Small intestine (tissue), 7 donors: ENCODE results near the gene MED13. TPM values are rescaled to one million over a fixed set of nuclear protein-coding genes. Genes with fewer than 3 reads are reported as not detected.

Experiments used
- DNase-seq, 2 donors: peaks; one replicate each; pipeline versions ENCODE4 v3.0.0 to v3.0.0-alpha.2; 2013
- FAIRE-seq: peaks from 2 replicates; lab custom pipeline; 2012; peaks lifted over from hg19 to GRCh38; lab: Jason Lieb, UNC
- H3K27ac ChIP-seq, 3 donors: one replicate each; pipeline ENCODE4 v1.5.1; 2013; ENCODE audit warnings: low read length in 2 of 3, mild to moderate bottlenecking in 2 of 3, control low read depth in 1 of 3, inconsistent platforms in 1 of 3, low read depth in 1 of 3, moderate library complexity in 1 of 3
- H3K27me3 ChIP-seq, 3 donors: one replicate each; pipeline ENCODE4 v1.6.1; 2013; ENCODE audit warnings: low read length in 3 of 3, inconsistent platforms in 1 of 3; ENCODE audit not compliant: control insufficient read depth in 3 of 3, insufficient read depth in 3 of 3
- H3K36me3 ChIP-seq, 3 donors: one replicate each; pipeline ENCODE4 v1.6.1; 2013; ENCODE audit warnings: low read length in 3 of 3, inconsistent platforms in 1 of 3, low read depth in 1 of 3, mild to moderate bottlenecking in 1 of 3, moderate library complexity in 1 of 3; ENCODE audit not compliant: control insufficient read depth in 3 of 3, insufficient read depth in 2 of 3
- H3K4me1 ChIP-seq, 3 donors: one replicate each; pipeline ENCODE4 v1.6.1; 2013; ENCODE audit warnings: low read length in 2 of 3, inconsistent platforms in 1 of 3, low read depth in 1 of 3, mild to moderate bottlenecking in 1 of 3, moderate library complexity in 1 of 3; ENCODE audit not compliant: control insufficient read depth in 3 of 3, insufficient read depth in 2 of 3
- H3K4me3 ChIP-seq, 3 donors: one replicate each; pipeline ENCODE4 v1.5.1; 2013; ENCODE audit warnings: low read length in 3 of 3, control low read depth in 1 of 3, inconsistent platforms in 1 of 3, low read depth in 1 of 3, mild to moderate bottlenecking in 1 of 3, moderate library complexity in 1 of 3
- H3K9me3 ChIP-seq, 2 donors: one replicate each; pipeline ENCODE4 v1.6.1; 2013; ENCODE audit warnings: low read depth in 1 of 2, low read length in 1 of 2; ENCODE audit not compliant: control insufficient read depth in 2 of 2, insufficient read depth in 1 of 2
- WGBS, 3 donors: extraction: QIAGEN DNeasy Blood & Tissue Kit; methylation state at CpG; one replicate each; pipeline ENCODE4 v1.1.7; 2013; 5-methylcytosine and 5-hydroxymethylcytosine counted together
- polyA plus RNA-seq, 4 donors: library from polyadenylated mRNA; stranded (reverse) in 3 of 4; unstranded in 1 of 4; fragments of 200-250 nt in 3 of 4; fragments of 120-200 nt in 1 of 4; gene quantifications; one replicate each; pipeline versions ENCODE4 v1.2.1 to v1.2.3, GENCODE V29; 2013
- donor health status: healthy with polysubstance abuse.
- donor health status: control.
- donor health status: control.
- donor health status: Bipolar disorder and iron deficiency.
- donor health status: healthy.

MED13 gene
- polyA plus RNA-seq, 4 donors = 7.3 to 29.8 (median 9.5) TPM

- Histone ChIP-seq H3K27me3 (no peaks in the 10 kb centered on the region), H3K36me3 (peaks cover 7 to 29% (median 9%) of the 10 kb centered on the region in 3 donors), H3K4me3 (no peak overlapping the region), H3K27ac (no peak overlapping the region), H3K9me3 (no peaks in the 10 kb centered on the region), H3K4me1 (peaks cover 0 to 8% (median 4%) of the 10 kb centered on the region in 3 donors)
- no peak for FAIRE-seq
- DNase-seq = no peak
- 48 to 61% (median 61%) methylated on average over 3 of the region's 3 CpGs for WGBS, 3 donors
Observed at GRCh38 chr17:62059414-62059813, 5.7 kb downstream of the MED13 start.

DNA sequence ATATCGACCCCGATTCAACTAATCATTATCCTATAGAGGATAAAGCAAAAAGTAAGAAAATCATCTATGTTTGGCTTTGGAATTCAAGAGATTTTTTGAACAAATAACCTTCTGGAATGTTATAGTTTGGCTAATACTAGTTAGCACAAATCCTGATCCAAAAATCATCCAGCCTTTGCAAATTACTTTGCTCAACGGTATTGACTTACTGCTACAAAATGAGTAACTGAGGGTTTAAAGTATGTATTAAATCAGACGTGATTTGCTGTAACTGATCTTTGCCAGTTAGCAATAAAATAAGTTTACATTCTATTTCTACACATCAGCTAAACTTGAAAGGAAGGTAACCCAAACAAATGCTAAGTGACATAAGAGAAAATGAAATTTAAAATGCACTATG, 6.5 kb downstream of the MED13 start:
- no peak overlapping the region for H3K4me3 ChIP-seq
- no peaks in the 10 kb centered on the region for H3K27me3 ChIP-seq
- peaks cover 0 to 8% (median 4%) of the 10 kb centered on the region in 3 donors for H3K4me1 ChIP-seq
- WGBS, 3 donors = 61 to 68% (median 67%) methylated on average over 4 of the region's 4 CpGs
- H3K36me3 ChIP-seq = peaks cover 7 to 33% (median 11%) of the 10 kb centered on the region in 3 donors
- FAIRE-seq (no peak), DNase-seq (no peak)
- H3K27ac ChIP-seq = no peak overlapping the region
- no peaks in the 10 kb centered on the region for H3K9me3 ChIP-seq

DNA sequence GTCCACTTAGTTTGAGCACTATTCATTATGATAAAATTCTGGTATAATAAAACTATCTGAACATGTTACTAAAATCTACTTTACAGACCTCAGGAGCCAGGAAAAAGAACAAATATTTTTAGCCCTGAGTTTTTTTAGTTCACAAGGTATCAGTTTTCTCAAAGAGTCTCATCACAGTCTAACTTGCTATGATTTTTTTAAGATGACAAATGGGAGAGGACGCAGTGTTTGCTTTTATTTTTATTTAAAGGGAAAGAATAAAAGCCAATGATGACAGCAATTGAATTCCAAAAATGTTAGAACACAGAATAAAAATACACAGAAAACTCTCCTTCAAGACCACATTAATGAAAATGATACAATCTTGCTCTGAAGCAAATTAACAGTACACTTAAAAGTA, 7.4 kb downstream of the MED13 start:
- H3K4me3 ChIP-seq = no peak overlapping the region
- FAIRE-seq = no peak
- H3K36me3 ChIP-seq = peaks cover 7 to 33% (median 9%) of the 10 kb centered on the region in 3 donors
- H3K4me1 ChIP-seq = peaks cover 0 to 4% (median 3%) of the 10 kb centered on the region in 3 donors
- no peak for DNase-seq
- no peaks in the 10 kb centered on the region for H3K9me3 ChIP-seq
- no peaks in the 10 kb centered on the region for H3K27me3 ChIP-seq
- H3K27ac ChIP-seq = no peak overlapping the region
- WGBS, 3 donors = 37 to 52% (median 45%) methylated on average over 1 of the region's 1 CpG

- H3K27me3 ChIP-seq = no peaks in the 10 kb centered on the region
- FAIRE-seq (no peak), DNase-seq (no peak)
- WGBS, 3 donors = 27 to 49% (median 33%) methylated on average over 2 of the region's 2 CpGs
- peaks cover 0 to 3% (median 0%) of the 10 kb centered on the region in 3 donors for H3K4me1 ChIP-seq
- H3K9me3 ChIP-seq = no peaks in the 10 kb centered on the region
- H3K4me3 ChIP-seq = no peak overlapping the region
- no peak overlapping the region for H3K27ac ChIP-seq
- peaks cover 7 to 27% (median 13%) of the 10 kb centered on the region in 3 donors for H3K36me3 ChIP-seq
Observed at GRCh38 chr17:62052765-62053338, 12.2 kb downstream of the MED13 start.

GRCh38 chr17:62051053-62051452, 14.0 kb downstream of the MED13 start:
- no peaks in the 10 kb centered on the region for H3K4me1 ChIP-seq
- no peak overlapping the region for H3K27ac ChIP-seq
- H3K36me3 ChIP-seq = peaks cover 3 to 38% (median 17%) of the 10 kb centered on the region in 3 donors
- no peaks in the 10 kb centered on the region for H3K27me3 ChIP-seq
- H3K9me3 ChIP-seq = no peaks in the 10 kb centered on the region
- WGBS, 3 donors = 48 to 80% (median 53%) methylated on average over 2 of the region's 2 CpGs
- no peak for DNase-seq
- H3K4me3 ChIP-seq = no peak overlapping the region
- no peak for FAIRE-seq

DNA sequence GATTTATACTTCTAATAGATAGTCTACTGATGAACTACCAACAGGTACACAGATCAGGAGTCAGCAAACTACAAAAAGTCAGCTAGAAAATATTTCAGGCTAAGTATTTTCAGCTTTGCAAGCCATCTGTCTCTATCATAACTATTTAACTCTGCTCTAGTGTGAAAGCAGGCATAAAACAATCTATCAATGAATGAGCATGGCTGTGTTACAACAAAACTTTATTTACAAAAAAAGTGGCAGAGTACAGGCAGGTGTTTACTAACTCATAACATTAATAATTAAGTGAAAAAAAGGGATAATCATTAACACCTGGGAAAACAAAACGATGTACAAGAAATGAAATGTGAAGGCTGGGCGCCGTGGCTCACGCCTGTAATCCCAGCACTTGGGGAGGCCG, 15.8 kb downstream of the MED13 start:
- peaks cover 0 to 37% (median 17%) of the 10 kb centered on the region in 3 donors for H3K36me3 ChIP-seq
- no peaks in the 10 kb centered on the region for H3K4me1 ChIP-seq
- DNase-seq (no peak), FAIRE-seq (no peak)
- H3K4me3 ChIP-seq = no peak overlapping the region
- no peaks in the 10 kb centered on the region for H3K9me3 ChIP-seq
- WGBS, 3 donors = 85 to 89% (median 88%) methylated on average over 5 of the region's 5 CpGs
- no peak overlapping the region for H3K27ac ChIP-seq
- H3K27me3 ChIP-seq = no peaks in the 10 kb centered on the region

DNA sequence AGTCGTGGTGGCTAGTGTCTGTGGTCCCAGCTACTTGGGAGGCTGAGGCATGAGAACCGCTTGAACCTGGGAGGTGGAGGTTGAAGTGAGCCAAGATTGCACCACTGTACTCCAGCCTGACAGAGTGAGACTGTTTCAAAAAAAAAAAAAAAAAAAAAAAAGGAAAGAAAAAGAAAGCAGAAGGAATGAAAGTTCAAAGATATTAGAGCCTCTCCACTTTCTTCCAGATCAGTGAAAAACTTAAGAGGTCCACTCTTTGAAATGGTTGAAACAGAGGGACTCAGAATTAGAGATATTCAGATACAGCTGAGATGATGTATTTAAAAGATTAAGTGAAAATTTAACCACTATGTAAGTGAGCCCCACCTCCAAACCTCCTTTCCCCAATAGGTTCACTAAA, 16.8 kb downstream of the MED13 start:
- Histone ChIP-seq H3K9me3 (no peaks in the 10 kb centered on the region), H3K27me3 (no peaks in the 10 kb centered on the region), H3K4me1 (no peaks in the 10 kb centered on the region), H3K27ac (no peak overlapping the region), H3K4me3 (no peak overlapping the region), H3K36me3 (peaks cover 0 to 33% (median 16%) of the 10 kb centered on the region in 3 donors)
- DNase-seq = no peak
- no peak for FAIRE-seq
- 89 to 95% (median 93%) methylated on average over 2 of the region's 2 CpGs for WGBS, 3 donors

- DNase-seq (no peak), FAIRE-seq (no peak)
- H3K4me1 ChIP-seq = no peaks in the 10 kb centered on the region
- H3K27me3 ChIP-seq = no peaks in the 10 kb centered on the region
- WGBS, 3 donors = 97 to 99% (median 97%) methylated on average over 1 of the region's 1 CpG
- H3K4me3 ChIP-seq = no peak overlapping the region
- no peaks in the 10 kb centered on the region for H3K9me3 ChIP-seq
- H3K27ac ChIP-seq = peak overlapping the region in 1 of 3 donors; percentile 4
- peaks cover 6 to 43% (median 15%) of the 10 kb centered on the region in 3 donors for H3K36me3 ChIP-seq
Observed at GRCh38 chr17:62045517-62045916, 19.6 kb downstream of the MED13 start.

DNA sequence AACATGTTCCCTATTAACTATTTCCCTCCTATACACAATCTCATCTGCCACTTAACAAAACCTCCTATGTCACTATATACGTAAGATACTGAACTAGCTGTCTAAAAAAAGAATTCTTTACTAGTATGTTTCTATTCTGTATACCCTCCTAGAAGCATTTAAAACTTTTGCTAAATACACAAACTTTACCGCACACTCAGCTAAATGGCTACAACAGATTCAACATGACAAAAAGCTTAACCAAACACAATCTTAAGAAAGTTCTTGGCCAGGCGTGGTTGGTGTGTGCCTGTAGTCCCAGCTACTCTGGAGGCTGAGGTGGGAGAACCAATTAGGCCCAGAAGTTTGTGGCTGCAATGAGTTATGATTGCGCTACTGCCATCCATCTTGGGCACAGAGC, 20.0 kb downstream of the MED13 start:
- 94 to 96% (median 96%) methylated on average over 4 of the region's 4 CpGs for WGBS, 3 donors
- no peak for DNase-seq
- Histone ChIP-seq H3K4me1 (no peaks in the 10 kb centered on the region), H3K27ac (no peak overlapping the region), H3K4me3 (no peak overlapping the region), H3K27me3 (no peaks in the 10 kb centered on the region), H3K9me3 (no peaks in the 10 kb centered on the region), H3K36me3 (peaks cover 6 to 41% (median 15%) of the 10 kb centered on the region in 3 donors)
- FAIRE-seq = no peak
